Stimulated activated naive CD8-positive, alpha-beta T cell treated with anti-CD3 and anti-CD28 coated beads, Interleukin-15, Interleukin-2, amounts not matched to agents 100 ng/mL and 50 ng/mL, for 24 hours (primary cell): Measurements from ENCODE around the gene PIK3AP1.
"Not testable (repeated sequence)": the region's sequence is repeated elsewhere in the genome, so short reads cannot be mapped to it uniquely, and the experiment has no call there.

ENCODE experiments used
- H3K27ac Mint-ChIP-seq: one replicate; pipeline ENCODE4 v1.8.0; 2021; ENCODE audit warnings: mild to moderate bottlenecking, mixed read lengths
- H3K27me3 Mint-ChIP-seq: one replicate; pipeline ENCODE4 v1.8.0; 2021; ENCODE audit warnings: mixed read lengths
- H3K36me3 Mint-ChIP-seq: one replicate; pipeline ENCODE4 v1.8.0; 2021; ENCODE audit warnings: low read depth, mixed read lengths
- H3K4me1 Mint-ChIP-seq: one replicate; pipeline ENCODE4 v1.8.0; 2021; ENCODE audit warnings: low read depth, mixed read lengths
- H3K4me3 Mint-ChIP-seq: one replicate; pipeline ENCODE4 v1.8.0; 2021; ENCODE audit warnings: mild to moderate bottlenecking, mixed read lengths
- H3K9me3 Mint-ChIP-seq: one replicate; pipeline ENCODE4 v1.8.0; 2021; ENCODE audit warnings: mixed read lengths

PIK3AP1 gene

DNA sequence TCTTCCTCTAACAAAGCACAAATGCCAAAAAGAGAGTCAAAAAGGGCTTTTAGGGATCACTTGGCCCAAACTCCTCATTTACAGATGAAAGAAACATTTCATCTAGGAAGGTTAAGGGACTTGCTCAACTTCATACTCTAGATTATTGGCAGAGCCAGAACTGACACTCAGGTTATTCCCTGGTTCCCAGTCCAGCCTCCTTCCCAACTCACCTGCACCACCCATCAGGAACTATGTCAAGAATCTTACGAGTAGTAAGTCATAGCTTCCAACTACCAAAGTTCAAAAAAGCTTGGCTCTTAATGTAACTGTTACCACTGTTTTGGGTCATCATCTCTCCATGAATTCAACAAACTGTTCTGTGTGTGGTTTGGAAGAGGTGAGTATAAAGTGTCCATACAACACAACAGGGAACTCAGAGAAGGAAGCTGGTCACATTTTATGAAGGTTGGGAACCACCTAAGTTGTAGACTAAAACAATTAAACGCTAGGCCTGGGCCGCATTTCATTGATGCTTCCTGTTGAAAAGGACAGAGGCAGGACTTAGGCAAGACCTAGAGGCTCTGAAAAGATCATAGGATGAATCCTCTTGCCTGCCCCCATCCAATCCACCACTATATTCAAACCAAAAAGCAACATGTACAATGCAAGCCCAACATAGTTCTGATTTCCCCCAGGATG lies 9.1 kb downstream of the PIK3AP1 start:
- Mint-ChIP-seq H3K27me3 (no peaks in the 10 kb centered on the region), H3K4me3 (no peak overlapping the region), H3K27ac (no peak overlapping the region), H3K4me1 (peaks cover 26% of the 10 kb centered on the region), H3K36me3 (peaks cover 17% of the 10 kb centered on the region), H3K9me3 (no peaks in the 10 kb centered on the region)

DNA sequence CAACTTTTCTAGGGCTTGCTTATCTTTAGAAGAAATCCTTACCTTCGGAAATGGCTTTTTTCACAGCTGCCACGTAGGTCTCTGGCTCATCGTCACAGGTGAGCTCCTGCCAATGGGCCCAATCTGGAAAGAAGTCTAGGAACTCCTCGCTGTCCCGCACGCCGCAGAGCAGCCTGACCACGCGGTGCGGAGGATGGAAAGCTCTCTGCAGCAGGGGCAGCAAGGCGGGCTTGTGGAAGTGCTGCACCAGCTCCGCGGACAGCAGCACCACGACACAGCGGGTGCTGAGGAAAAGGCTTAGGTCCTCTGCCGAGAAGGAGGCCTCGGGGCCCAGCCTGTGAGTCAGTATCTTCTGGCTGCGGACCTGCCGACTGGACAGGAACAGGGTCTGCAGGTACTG lies 10.8 kb downstream of the PIK3AP1 start:
- no peaks in the 10 kb centered on the region for H3K9me3 Mint-ChIP-seq
- no peak overlapping the region for H3K4me3 Mint-ChIP-seq
- H3K27me3 Mint-ChIP-seq, result no peaks in the 10 kb centered on the region
- H3K27ac Mint-ChIP-seq, result no peak overlapping the region
- peaks cover 36% of the 10 kb centered on the region for H3K4me1 Mint-ChIP-seq
- H3K36me3 Mint-ChIP-seq, result peaks cover 17% of the 10 kb centered on the region

DNA sequence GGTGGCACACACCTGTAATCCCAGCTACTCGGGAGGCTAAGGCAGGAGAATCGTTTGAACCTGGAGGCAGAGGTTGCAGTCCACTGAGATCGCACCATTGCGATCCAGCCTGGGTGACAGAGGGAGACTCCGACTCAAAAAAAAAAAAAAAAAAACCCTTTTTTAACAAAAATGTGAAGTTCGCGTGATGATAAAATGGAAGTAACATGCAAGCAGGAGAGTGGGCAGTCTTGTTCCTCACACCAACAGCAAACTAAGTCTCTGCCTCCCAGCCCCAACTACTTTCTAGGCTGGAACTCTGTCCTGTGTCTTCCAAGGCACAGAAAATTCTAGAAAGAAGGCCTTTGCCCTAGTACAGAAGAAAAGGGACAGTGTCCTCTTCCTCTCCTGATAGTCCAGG lies 11.3 kb downstream of the PIK3AP1 start:
- H3K9me3 Mint-ChIP-seq, result no peaks in the 10 kb centered on the region
- no peak overlapping the region for H3K27ac Mint-ChIP-seq
- H3K36me3 Mint-ChIP-seq, result peaks cover 17% of the 10 kb centered on the region
- H3K27me3 Mint-ChIP-seq, result no peaks in the 10 kb centered on the region
- peaks cover 35% of the 10 kb centered on the region for H3K4me1 Mint-ChIP-seq
- no peak overlapping the region for H3K4me3 Mint-ChIP-seq

DNA sequence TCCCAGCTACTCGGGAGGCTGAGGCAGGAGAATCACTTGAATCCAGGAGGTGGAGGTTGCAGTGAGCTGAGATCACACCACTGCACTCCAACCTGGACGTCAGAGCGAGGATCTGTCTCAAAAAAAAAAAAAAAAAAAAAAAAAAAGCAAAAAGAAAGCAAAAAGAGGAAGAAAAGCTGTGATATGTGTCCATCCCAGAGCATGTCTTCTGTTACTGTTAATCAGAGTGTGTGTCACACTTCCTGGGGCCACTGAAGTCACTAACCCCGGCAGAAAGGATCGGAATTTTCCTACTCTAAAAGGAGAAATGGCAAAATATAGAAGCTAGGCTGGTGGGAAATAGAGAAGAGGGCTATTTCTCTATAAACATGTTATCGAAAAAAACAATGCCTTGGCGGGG lies 11.9 kb downstream of the PIK3AP1 start:
- no peaks in the 10 kb centered on the region for H3K27me3 Mint-ChIP-seq
- no peak overlapping the region for H3K4me3 Mint-ChIP-seq
- H3K4me1 Mint-ChIP-seq, result peaks cover 39% of the 10 kb centered on the region
- peak overlapping the region; percentile 56 for H3K27ac Mint-ChIP-seq
- H3K9me3 Mint-ChIP-seq, result no peaks in the 10 kb centered on the region
- peaks cover 17% of the 10 kb centered on the region for H3K36me3 Mint-ChIP-seq

DNA sequence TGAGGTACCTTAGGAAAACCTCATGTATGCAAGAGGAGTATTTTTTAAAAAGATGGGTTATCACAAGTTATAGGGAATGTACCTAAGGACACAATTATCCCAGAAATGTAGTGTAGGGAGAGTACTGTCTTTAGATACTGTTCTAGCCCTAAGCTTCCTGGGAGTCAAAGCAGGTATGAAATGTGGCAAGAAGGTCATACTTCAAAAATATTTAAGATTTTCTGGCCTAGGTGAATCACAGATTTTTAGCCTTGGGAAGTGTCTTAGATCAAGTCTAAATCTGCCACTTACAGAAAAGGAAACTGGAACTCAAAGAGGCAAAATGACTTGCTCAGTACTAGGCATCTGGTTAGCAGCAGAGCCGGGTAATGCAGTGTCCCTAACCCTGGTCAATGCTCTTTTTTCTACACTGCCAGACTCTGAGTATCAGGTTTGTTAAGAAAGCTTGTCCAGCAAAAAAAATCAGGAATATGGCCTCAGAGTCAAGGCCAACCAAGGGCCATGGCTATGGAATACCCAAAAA lies 13.9 kb downstream of the PIK3AP1 start:
- Mint-ChIP-seq H3K9me3 (no peaks in the 10 kb centered on the region), H3K36me3 (peaks cover 17% of the 10 kb centered on the region), H3K4me3 (no peak overlapping the region), H3K27me3 (no peaks in the 10 kb centered on the region), H3K27ac (peak overlapping the region; percentile 68), H3K4me1 (peaks cover 39% of the 10 kb centered on the region)

DNA sequence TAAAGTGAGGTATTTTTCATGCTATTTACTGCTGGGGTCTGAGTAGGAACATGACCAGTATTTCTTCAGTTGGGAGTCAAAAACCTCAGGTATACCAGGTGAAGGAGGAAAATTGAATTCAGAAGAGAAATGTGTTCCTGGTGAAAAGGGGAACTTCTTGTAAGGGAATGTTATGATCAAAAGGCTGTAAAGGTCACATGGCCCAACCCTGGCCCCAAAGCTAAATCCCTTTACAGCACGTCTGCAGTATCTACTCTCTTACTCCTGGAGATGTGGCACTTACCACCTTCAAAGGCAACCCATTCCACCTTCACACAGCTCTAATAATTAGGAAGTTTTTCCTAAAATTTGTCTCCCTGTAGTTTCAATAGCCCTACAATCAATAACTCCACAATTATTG lies 15.2 kb downstream of the PIK3AP1 start:
- Mint-ChIP-seq H3K9me3 (no peaks in the 10 kb centered on the region), H3K4me1 (peaks cover 50% of the 10 kb centered on the region), H3K27me3 (no peaks in the 10 kb centered on the region), H3K36me3 (peaks cover 17% of the 10 kb centered on the region), H3K27ac (no peak overlapping the region), H3K4me3 (no peak overlapping the region)

DNA sequence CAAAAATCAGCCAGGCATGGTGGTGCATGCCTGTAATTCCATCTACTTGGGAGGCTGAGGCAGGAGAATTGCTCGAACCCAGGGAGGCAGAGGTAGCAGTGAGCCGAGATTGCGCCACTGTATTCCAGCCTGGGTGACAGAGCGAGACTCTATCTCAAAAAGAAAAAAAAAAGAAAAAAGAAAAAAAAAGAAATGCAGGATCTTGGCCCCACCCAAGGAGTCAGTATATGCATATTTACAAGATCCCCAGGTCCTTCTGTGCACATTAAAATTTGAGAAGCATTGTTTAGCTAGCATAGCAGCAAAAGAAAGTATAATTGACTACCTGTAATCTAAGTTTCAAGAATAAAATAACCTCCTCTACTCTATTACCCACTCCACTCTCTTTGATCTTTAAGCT lies 15.8 kb downstream of the PIK3AP1 start:
- peaks cover 17% of the 10 kb centered on the region for H3K36me3 Mint-ChIP-seq
- H3K4me3 Mint-ChIP-seq, result no peak overlapping the region
- H3K27me3 Mint-ChIP-seq, result no peaks in the 10 kb centered on the region
- no peaks in the 10 kb centered on the region for H3K9me3 Mint-ChIP-seq
- H3K27ac Mint-ChIP-seq, result no peak overlapping the region
- peaks cover 53% of the 10 kb centered on the region for H3K4me1 Mint-ChIP-seq

DNA sequence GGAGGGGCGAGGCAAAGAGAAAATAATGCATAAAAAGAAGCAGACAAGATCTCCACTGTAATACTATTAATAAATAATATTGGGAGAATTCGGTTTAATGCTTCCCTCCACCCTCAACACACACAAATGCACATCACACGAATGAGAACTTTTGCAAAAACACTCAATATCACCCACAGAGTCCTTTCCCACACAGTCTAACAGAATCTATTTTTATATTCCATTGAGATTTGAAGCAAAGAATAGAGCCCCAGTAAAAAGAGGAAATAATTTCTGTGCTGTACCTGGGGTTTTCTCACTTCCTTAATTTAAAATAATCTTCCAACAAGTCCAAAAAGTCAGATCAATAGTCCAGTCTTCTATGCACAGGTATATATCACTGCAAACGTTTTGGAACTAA lies 17.0 kb downstream of the PIK3AP1 start:
- peaks cover 9% of the 10 kb centered on the region for H3K36me3 Mint-ChIP-seq
- peaks cover 50% of the 10 kb centered on the region for H3K4me1 Mint-ChIP-seq
- H3K4me3 Mint-ChIP-seq, result peak overlapping the region; percentile 15
- no peaks in the 10 kb centered on the region for H3K27me3 Mint-ChIP-seq
- no peaks in the 10 kb centered on the region for H3K9me3 Mint-ChIP-seq
- peak overlapping the region; percentile 9 for H3K27ac Mint-ChIP-seq

DNA sequence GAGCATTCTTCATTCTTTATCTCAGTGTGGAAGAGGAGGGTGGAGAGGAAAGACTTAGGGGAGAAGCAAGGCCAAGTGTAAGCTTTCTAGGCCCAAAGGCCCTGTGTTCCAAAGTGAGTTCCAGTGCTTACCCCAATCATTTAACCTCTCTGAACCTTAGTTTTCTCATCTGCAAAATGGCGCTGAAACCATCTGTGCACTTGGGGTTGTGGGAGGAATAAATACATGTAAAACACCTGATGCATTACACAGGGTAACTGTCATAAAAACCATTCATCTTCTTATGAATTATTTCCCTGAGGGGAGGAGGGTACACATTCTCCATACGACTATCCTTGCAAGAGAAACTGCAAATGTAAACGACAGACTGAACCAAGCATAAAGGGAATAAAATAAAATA lies 19.0 kb downstream of the PIK3AP1 start:
- Mint-ChIP-seq H3K27ac (peak overlapping the region; percentile 38), H3K4me3 (peak overlapping the region; percentile 13), H3K27me3 (no peaks in the 10 kb centered on the region), H3K4me1 (peaks cover 46% of the 10 kb centered on the region), H3K36me3 (no peaks in the 10 kb centered on the region), H3K9me3 (no peaks in the 10 kb centered on the region)

DNA sequence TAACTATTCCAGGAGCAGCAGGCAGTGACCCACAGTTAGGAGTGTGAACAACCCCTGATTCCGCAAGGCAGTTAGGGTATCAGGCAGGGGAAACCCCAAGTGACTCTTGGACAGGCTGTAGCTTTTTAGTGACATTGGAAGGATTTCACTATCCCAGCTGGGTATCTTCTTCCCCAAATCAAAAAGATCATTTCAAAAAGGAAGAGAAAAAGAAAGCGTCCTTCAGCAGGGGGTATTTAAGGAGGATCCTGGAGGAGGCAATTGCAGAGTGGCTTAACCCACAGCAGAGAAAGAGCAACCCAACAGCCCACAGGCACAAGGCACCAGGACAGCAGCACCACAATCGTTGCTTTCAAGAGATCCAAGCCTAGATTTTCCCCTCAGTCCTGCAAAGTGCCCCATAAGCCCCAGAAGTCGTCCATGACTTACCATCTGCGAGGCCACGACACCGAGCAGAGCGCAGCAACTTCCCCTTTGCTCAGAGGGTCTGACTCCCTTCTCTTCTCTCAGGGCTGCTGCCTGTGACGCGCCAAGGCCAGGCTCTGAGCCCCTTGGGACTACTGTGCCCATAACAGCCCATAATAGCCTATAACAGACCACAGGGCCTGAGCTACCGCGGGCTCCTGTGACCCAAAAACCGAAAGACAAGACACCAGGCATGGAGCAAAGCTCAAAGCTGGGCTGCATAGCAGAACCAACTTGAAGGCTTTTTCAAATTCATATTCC lies 19.8 kb downstream of the PIK3AP1 start:
- H3K4me3 Mint-ChIP-seq, result peak overlapping the region; percentile 69
- H3K27ac Mint-ChIP-seq, result peak overlapping the region; percentile 69
- H3K27me3 Mint-ChIP-seq, result no peaks in the 10 kb centered on the region
- no peaks in the 10 kb centered on the region for H3K36me3 Mint-ChIP-seq
- no peaks in the 10 kb centered on the region for H3K9me3 Mint-ChIP-seq
- H3K4me1 Mint-ChIP-seq, result peaks cover 51% of the 10 kb centered on the region

DNA sequence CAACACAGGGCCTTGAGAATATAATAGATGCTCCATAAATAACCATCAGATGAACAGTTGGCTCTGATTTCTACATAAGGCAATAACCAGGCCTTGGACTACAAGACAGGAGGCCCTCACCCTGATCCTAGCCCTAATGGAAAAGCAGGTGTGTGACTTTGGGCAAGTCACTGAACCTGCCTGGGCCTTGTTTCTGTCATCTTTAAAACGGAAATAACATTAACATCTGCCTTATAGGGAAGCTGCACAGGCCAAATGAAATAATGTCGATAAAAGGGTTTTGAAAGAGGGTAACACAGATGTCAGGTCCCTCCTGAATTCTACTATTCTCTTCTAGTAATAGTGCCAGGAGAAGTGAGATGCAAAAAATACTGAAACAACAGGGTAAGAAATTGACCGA lies 20.7 kb downstream of the PIK3AP1 start:
- peaks cover 52% of the 10 kb centered on the region for H3K4me1 Mint-ChIP-seq
- peak overlapping the region; percentile 82 for H3K27ac Mint-ChIP-seq

DNA sequence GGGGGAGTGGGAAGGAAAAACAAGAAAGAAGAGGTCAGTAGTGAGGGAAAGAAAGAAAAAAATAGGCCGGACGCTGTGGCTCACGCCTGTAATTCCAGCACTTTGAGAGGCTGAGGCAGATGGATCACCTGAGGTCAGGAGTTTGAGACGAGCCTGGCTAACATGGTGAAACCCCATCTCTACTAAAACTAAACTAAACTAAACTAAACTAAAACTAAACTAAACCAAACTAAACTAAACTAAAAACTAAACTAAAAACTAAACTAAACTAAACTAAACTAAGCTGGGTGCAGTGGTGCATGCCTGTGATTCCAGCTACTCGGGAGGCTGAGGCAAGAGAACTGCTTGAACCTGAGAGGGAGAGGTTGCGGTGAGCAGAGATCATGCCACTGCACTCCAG lies 22.0 kb downstream of the PIK3AP1 start:
- H3K9me3 Mint-ChIP-seq, H3K4me3 Mint-ChIP-seq, H3K36me3 Mint-ChIP-seq, H3K27me3 Mint-ChIP-seq: not testable (repeated sequence)
- Mint-ChIP-seq H3K4me1 (peaks cover 53% of the 10 kb centered on the region), H3K27ac (peak overlapping the region; percentile 56)

More for the DNA sequence above, 20.7 kb downstream of the PIK3AP1 start:
- no peaks in the 10 kb centered on the region for H3K36me3 Mint-ChIP-seq
- no peaks in the 10 kb centered on the region for H3K27me3 Mint-ChIP-seq
- H3K9me3 Mint-ChIP-seq, result no peaks in the 10 kb centered on the region
- H3K4me3 Mint-ChIP-seq, result peak overlapping the region; percentile 69

DNA sequence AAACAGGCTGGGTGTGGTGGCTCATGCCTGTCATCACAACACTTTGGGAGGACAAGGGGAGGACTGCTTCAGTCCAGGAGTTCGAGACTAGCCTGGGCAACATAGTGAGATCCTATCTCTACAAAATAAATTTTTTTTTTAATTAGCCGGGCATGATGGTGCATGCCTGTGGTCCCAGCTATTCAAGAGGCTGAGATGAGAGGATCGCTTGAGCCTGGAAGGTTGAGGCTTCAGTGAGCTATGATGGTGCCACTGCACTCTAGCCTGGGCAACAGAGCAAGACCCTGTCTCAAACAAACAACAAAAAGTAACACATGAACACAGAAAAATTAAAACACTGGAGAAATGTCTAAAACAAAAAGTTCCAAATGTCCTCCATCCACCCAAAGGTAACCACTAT lies 22.9 kb downstream of the PIK3AP1 start:
- Mint-ChIP-seq H3K27ac (peak overlapping the region; percentile 11), H3K36me3 (no peaks in the 10 kb centered on the region), H3K27me3 (no peaks in the 10 kb centered on the region), H3K9me3 (no peaks in the 10 kb centered on the region), H3K4me3 (no peak overlapping the region), H3K4me1 (peaks cover 58% of the 10 kb centered on the region)

DNA sequence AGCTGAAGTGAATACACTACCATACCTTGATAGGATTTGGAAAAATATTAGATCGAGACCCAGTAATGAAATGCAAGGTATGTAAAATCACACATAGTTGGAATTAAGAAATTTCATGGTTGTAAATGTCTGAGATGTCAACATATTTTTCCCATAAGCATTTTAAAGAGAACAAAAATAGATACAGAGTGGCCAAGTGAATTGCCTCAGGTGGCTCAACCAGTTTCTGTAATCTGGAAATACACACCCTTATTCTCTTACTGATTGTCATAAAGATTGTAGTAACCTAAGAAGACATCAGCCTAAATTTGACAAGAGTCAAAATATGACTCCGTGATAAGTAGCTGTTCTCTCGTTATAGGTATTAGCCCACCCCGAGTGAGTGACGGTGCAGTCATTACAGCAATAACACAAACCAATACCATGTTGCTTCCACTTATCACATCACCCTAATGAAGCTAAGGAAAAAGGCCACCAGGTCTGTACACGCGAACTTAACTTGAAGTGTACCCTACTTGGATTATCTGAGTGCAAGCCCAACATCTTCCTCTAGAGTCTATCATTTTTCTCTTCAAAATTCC lies 23.4 kb downstream of the PIK3AP1 start:
- Mint-ChIP-seq H3K4me3 (no peak overlapping the region), H3K27ac (peak overlapping the region; percentile 11), H3K27me3 (no peaks in the 10 kb centered on the region), H3K36me3 (no peaks in the 10 kb centered on the region), H3K9me3 (no peaks in the 10 kb centered on the region), H3K4me1 (peaks cover 63% of the 10 kb centered on the region)

DNA sequence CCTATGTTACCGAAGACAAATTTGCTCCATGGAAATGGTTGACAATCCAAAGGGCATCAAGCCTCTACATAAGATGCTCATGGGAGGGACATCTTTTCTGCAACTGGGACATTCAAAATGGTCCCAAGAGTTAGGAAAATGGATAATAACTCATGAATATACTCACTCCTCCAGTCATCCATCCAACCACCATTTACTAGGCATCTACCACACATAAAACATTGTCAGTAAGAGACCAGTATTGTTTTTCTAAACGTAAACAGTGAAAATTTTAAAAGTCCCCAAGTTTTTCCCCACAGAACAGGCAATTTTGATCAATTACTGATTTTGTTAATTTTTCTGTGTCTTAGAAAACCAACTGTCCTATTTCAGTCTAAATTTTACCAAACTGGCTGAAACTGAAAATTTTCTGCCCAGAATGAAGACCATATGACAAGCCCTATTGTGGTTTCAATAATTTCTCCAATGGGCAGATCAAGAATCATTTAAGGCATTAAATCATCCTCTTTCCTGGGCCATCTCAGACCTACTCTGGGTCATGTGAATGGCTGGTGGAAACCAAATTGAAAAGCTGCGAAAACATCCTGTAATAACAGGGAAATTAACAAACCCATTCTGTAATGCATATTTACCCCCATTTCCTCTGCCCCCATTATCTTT lies 24.2 kb downstream of the PIK3AP1 start:
- Mint-ChIP-seq H3K9me3 (no peaks in the 10 kb centered on the region), H3K4me1 (peaks cover 67% of the 10 kb centered on the region), H3K27me3 (no peaks in the 10 kb centered on the region), H3K27ac (peak overlapping the region; percentile 81), H3K4me3 (peak overlapping the region; percentile 41), H3K36me3 (no peaks in the 10 kb centered on the region)
